DMS53 treated with DMSO at 0.1 percent for 48 hours (cell line): ENCODE results near the gene NOTCH2NLA.
"Not testable (repeated sequence)": the region's sequence is repeated elsewhere in the genome, so short reads cannot be mapped to it uniquely, and the experiment has no call there.

Source experiments
- DNase-seq: peaks from one replicate; lab custom pipeline; 2025; ENCODE audit not compliant: unreplicated experiment; lab: John Stamatoyannopoulos, UW

The NOTCH2NLA gene

GRCh38 chr1:146167740-146168139 lies 61.1 kb downstream of the NOTCH2NLA start:
- DNase-seq, result not testable (repeated sequence)

GRCh38 chr1:146167273-146167672 lies 61.5 kb downstream of the NOTCH2NLA start:
- DNase-seq, result not testable (repeated sequence)

GRCh38 chr1:146144465-146144864 lies 84.4 kb downstream of the NOTCH2NLA start, which contains the start of gene NBPF10:
Gene NBPF10 (minus strand): TSS chr1:146144804. CDS start chr1:146144769, 35 bp downstream.
- DNase-seq, result not testable (repeated sequence)
